HG03442 (cell line): ENCODE results near the gene PLOD1.

Experiments
- ATAC-seq: cut with Tn5 transposase; IDR thresholded peaks from one replicate; pipeline ENCODE4 v1.9.1; 2021; ENCODE audit warnings: mild to moderate bottlenecking, moderate library complexity; ENCODE audit not compliant: unreplicated experiment

The PLOD1 gene

DNA sequence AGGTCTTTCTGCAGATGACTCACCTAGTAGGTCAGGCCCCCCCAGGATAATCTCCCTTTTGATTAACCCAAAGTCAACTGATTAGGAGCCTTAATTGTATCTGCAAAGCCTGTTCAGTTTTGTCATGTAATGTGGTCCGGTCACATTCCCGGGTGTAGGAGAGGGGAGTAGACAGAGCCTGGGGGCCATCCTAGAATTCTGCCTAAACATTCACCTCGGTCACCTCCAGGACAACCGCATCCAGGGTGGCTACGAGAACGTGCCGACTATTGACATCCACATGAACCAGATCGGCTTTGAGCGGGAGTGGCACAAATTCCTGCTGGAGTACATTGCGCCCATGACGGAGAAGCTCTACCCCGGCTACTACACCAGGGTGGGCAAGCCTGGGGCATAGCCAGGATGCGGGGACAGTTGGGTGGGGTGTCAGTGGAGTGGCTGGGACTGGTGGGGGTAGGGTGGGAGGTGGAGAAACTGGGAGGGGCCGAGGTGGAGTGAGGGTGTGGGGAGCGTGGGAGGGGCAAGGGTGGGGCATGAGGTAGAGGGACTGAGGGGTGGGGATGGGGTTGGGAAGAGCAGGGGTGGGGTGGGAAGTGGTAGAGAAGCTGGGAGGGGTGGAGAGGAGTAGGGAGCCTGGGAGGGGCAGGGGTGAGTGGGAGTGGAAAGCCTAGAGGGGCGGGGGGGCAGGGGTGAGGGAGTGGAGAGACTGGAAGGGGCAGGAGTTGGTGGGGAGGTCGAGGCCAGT lies 36.1 kb downstream of the PLOD1 start:
- no peak for ATAC-seq

DNA sequence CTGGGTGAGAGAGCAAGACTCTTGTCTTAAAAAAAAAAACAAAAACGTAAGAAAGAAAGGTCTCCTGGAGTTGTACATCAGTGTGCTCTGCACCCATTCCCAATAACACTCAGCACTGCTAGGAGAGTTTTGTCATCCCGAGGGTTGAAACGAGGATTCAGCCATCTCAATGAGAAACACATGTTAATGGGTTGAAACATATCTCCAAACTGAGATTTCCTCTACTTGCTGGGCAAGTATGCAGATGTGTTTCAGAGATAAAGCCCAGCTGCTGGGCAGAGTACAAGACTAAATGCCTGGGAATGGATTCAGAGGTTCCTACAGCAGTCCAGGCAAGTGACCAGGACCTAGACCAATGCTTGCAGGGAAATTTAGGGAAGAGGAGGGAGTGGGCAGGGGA lies 43.1 kb downstream of the PLOD1 start:
- ATAC-seq: no peak

DNA sequence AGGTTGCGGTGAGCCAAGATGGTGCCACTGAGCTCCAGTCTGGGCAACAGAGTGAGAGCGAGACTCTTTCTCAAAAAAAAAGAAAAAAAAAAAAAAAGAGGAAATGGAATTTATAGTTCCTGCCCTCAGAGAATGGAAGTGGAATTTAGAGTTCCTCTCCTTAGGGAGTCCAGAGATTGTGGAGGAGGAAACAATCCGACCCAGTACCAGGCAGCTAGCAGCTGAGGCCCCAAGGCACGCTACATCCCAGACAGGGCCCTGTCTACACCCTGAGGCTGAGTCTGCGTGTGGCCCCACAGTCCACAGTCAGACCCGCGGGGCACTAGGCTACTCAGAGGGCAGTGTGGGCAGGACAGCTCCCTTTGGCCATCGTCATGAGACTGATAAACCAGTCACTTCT lies 43.8 kb downstream of the PLOD1 start:
- no peak for ATAC-seq

DNA sequence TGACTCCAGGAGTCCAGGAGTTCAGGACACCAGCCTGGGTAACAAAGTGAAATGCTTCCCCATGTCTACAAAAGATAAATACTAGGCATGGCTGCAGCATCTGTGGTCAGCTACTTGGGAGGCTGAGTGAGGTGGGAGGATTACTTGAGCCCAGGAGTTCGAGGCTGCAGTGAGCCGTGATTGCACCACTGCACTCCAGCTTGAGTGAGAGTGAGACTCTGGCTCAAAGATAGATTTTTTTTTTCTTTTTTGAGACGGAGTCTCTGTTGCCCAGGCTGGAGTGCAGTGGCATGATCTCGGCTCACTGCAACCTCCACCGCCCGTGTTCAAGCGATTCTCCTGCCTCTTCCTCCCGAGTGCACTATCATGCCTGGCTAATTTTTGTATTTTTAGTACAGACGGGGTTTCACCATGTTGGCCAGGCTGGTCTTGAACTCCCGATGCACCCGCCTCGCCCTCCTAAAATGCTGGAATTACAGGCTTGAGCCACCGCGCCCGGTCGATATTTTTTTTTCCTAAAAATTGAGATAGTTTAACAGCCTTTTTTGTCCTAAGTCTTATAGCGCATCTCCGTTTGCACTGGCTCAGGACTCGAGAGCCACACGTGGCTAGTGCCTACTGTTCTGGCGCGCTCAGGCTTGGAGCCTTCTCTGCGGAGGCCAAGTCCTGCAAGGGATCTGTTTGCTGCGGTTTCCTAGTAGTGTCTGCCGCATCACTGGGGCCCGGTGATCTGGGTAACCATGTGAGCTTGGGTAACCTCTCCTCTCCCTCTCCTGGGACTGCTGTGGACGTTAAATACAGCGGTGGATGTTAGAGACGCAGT lies 44.7 kb downstream of the PLOD1 start:
- no peak for ATAC-seq

DNA sequence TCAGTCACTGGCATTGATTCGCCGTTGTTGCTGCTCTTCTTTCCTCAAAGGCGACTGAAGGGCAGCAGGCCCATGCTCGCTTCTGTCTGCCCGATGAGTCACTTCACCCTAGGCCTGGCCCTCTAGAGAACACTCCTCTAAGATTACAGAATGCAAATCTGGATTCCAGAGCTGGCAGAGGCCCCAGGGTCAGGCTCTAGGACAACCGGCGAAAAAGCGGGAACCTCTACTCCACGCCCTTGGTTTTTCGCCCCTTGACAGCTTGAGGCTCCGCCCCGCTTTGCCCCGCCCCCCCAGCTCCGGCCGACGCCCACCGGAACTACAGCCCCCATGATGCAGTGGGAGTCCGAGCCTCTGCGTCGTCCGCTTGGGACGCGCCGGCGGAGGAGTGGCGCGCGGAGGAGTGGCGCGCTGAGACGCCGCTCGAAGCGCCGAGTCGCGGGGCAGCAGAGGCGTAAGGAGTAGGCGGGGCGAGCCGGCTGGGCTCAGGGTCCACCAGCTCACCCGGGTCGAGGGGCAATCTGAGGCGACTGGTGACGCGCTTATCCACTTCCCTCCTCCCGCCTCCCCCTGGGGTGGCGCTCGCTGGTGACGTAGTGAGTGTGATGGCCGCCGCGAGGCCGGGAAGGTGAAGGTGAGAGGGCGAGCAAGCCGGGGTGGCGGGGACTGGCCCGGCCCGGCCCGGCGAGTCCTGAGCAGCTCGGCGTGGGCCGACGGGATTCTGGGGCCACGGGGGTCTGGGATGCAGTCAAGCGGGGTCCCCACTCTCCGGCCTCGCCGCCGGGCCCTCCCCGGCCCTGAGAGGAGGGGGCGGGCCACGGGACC lies 45.5 kb downstream of the PLOD1 start, which contains the start of gene MFN2:
MFN2 (plus strand) TSS at position 594 of the 825 bp plus-strand sequence. CDS start 8,725 bp downstream, outside the sequence.
- peak; percentile 83 for ATAC-seq

DNA sequence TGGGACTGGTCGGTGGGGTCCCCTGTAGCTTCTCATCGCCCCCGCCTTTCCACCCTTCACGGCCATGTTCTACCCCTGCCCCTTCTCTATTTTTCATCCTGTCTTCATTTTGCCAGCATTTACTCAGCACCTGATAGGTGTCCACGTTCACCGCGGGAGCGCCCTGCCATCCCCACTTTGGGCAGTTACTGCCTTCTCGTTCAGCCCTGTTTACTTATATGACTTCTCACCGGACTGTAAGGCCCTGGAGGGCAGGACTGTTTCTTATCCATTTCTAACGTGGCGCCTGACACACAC lies 46.1 kb downstream of the PLOD1 start:
- ATAC-seq: no peak

DNA sequence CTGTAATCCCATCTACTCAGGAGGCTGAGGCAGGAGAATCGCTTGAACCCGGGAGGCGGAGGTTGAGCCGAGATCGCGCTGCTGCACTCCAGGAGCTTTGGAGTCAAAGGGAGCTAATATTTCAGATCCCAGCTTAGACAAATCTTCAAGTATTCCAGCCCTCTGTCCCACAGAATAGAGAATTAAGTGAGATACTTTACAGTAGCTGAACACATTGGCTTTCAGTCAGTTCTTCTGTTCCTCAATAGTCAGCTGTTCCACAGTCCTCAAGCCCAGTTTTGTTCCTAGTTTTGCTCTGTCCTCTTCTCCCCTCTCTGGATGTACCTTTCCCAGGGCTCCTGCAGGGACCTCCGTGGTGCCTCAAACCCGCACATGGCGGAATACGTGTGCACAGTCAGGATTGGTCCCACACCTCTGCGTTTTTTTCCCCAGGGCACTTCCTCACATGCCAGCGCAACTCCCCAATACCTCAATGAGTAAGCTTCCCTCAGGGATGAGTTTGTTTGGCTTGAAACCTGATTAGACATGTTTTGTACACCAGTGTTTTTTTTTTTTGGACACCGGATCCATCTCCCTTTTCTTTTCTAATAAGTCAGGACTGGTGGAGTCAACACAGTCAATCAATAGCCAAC lies 47.0 kb downstream of the PLOD1 start:
- no peak for ATAC-seq

DNA sequence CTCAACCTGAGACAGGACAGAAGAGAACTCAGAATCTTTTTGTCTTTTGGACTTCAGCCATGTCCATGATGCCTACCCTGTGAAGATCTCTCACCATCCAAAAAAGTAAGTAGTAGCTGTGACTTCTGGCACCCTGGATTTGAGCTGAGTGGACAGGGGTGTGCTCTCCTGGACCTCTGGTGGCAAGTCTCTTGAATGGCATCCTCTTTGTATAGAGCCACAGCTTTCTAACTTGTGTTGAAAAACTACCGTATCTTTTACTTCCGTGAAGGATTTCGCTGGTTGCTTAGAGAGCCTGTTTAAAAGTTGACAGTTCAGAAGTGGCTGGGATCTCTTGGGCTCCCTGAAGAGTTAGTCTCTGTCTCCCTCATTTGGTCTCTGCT lies 47.5 kb downstream of the PLOD1 start:
- ATAC-seq: no peak

DNA sequence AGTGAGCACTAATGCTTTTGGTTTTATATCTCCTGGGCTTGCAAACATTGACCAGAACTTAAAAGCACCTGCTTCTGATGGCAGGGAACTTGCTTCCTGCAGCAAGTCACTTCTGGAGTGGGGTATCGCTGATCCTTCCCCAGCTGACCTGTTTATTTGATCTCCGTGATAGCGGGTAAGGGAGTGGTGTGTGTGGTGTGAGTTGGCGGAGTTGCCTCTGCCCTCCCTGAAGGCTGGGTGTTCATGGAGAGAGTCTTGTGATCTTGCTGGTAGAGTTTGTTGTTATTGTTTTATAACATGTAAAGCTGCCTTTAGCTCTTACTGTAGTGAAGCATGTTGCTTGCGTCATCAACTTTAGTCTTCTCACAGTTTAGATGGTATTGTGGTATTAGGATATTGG lies 49.6 kb downstream of the PLOD1 start:
- ATAC-seq: no peak

DNA sequence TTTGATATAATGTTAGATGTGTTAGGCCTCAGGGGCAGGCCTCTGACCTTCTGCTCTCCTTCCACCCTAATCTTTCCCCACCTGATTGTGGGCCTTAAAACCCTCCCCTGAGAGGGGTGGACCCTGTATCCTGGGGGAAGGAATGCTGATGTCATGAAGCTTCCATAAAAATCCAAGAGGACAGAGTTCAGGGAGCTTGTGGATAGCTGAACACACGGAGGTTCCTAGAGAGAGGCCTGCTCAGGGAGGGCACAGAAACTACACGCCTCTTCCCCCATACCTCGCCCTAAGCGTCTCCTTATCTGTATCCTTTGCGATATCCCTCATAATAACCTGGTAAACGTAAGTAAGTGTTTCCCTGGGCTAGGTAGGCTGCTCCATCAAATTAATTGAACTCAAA lies 50.1 kb downstream of the PLOD1 start:
- ATAC-seq: no peak

DNA sequence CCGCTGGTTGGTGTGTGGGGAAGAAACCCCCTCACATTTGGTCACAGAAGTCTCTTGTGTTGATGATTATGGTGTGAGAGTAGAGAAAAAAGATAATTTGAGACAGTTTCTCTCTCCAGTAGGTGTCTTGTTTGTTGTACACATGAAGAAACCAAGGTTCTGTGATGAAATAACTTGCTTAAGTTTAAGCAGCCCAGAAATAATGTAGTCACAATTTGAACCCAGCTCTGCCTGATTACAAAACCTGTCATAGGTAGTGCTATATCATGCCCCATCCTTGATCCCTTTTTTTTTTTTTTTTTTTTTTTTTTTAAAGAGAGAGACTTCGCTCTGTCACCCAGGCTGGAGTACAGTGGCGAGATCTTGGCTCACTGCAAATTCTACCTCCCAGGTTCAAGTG lies 50.7 kb downstream of the PLOD1 start:
- no peak for ATAC-seq

DNA sequence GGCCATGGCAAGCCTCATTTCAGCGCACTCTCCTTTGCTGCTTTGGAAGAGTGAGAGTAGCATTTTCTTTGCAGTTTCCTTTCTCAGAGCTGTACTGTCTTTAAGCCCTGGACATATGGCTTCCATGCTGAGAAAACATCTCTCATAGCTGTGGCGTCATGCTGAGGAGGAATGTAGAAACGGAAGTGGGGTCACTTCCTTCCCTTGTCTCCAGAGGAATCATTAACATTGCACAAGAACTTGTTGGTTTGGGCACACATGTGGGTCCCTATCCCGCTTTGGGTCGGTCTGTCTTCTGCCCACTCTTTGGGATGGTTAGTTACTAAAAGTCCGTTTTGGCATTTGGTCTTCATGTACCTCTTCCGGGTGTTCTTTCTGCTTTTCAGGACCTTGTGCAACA lies 51.3 kb downstream of the PLOD1 start:
- ATAC-seq: no peak

DNA sequence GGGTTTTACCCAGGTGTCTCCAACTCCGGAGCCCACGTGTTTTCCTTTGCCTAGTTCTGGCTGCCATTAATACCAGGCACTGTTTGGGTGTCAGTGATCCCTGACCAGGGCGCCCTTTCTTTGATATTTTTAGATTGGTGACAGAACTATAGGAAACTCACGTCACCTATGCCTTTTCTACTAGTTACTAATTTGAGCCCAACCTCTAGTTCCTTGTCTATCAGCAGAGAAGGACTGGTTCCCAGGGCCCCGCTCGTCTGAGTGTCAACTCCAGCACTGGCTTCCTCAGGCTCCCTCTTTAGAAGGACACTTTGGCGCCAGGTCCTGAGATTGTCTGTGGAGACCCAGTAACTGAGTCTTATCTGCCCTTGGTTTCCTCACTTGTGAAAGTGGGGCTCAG lies 55.2 kb downstream of the PLOD1 start:
- ATAC-seq: no peak

DNA sequence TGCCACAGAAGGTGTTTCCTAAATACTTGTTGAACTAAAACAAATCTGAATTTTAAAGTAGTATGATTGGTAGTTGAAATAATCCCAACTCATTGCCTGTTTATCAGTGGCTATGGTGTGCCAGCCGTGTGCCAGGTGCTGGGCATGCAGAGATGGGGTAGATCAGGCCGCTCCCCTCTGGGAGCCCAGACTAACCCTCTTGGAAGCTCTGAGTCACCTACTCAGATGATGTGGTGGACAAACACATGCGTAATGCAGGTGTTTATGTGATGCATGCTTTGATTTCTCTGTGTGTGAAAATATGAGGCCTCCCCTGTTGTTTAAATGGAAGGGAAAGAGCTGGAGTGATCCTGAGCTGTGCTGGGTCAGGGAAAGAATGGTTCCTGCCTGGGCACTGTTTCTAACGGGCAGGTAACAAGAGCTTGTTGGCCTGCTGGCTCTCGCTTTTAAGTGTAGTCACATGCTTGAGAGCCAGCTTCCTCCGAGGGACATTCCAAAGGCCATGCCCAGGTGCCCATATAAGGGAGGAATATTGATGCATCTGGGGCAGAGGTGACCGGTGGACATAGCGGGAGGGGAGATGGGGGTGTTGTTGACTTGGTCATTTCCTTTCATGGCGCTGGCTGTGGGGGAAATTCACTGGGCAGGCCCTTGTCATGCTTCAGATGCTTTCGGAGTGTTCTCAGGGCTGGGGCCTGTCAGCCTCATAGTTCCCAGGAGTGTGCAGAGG lies 56.0 kb downstream of the PLOD1 start:
- no peak for ATAC-seq

DNA sequence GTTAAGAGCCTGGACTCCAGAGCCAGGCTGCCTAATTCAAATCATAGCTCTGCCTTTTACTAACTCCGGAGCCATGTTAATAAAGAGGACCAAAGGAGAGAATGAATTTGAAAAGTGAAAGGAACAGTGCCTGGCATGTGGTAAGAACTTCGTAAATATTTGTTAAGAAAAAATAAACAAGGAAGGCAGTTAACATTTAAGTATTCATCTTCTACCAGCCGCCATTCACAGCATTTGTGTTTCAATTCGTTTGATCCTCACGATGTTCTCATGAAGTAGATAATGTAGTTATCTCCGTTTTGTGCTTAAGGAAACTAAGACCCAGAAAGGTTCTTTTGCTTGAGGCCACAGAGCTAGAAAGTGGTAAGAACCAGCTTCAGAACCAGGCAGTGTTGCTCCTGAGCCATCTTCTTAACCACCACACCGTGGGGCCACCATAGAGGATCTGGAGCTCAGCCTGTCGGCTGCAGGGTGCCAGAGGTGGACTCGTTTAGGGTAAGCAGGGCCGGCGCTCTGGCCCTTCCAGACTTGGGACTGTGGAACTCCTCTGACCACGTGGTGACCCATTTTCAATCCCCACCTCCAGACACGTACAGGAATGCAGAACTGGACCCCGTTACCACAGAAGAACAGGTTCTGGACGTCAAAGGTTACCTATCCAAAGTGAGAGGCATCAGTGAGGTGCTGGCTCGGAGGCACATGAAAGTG lies 57.6 kb downstream of the PLOD1 start:
- ATAC-seq: no peak

DNA sequence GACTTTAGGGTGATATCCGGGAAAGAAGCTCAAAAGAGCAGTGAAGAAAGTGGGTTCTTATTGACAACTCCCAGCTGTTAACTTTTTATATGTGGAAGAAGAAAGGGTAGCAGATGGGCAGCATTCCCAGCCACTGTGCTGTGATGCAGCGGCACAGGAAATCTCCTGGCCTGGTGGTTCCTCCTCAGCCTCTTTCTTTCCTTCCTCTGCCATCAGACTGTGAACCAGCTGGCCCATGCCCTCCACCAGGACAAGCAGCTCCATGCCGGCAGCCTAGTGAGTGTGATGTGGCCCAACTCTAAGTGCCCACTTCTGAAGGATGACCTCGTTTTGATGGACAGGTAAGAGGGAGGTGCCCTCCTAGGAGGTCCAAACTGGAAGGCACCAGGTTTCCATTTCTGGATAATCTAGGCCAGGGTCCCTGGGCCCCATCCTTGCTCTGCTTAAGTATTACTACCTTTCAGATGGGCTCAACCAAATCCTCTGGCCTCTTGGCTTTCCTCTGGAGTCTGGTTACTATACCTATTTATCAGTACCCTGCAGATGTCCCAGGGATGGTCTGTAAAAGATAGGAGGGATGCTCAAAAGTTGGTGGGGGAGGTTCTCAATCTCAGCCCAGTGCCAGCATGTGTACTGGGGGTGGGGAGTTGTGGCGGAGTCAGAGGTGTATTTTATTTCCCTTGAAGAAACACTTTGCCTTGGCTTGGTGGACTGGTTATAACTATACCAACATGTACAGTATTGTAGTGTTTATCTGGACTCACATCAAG lies 62.7 kb downstream of the PLOD1 start:
- no peak for ATAC-seq

DNA sequence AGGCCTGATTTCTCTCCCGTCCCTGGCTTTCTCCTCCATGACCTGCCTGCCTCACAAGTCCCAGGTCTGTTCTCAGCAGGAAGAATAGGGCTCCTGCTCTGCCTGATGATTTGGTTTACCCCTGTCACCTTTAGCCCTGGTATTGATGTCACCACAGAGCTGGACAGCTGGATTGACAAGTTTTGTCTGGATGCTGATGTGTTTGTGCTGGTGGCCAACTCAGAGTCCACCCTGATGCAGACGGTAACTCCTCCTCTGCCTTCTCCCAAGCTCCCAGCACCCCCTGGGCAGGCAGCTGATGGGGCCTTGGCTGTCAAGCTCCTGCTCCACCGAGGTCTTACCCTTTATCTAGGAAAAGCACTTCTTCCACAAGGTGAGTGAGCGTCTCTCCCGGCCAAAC lies 64.1 kb downstream of the PLOD1 start:
- ATAC-seq: no peak

DNA sequence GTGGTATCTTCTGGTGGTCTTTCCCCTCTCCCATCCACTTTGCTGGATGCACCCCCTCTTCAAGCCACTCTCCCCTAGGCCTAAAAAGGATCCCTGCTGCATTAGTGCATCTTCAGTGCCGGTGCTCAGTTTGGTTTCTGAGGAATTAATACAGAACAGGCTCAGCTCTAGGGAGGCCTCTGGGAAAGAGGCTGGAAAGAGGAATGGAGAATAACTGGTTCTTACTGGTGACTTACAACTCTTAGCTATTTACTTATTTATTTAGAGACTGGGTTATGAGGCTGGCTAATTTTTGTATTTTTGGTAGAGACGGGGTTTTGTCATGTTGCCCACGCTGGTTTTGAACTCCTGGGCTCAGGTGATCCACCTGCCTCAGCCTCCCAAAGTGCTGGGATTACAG lies 64.7 kb downstream of the PLOD1 start:
- ATAC-seq: no peak

DNA sequence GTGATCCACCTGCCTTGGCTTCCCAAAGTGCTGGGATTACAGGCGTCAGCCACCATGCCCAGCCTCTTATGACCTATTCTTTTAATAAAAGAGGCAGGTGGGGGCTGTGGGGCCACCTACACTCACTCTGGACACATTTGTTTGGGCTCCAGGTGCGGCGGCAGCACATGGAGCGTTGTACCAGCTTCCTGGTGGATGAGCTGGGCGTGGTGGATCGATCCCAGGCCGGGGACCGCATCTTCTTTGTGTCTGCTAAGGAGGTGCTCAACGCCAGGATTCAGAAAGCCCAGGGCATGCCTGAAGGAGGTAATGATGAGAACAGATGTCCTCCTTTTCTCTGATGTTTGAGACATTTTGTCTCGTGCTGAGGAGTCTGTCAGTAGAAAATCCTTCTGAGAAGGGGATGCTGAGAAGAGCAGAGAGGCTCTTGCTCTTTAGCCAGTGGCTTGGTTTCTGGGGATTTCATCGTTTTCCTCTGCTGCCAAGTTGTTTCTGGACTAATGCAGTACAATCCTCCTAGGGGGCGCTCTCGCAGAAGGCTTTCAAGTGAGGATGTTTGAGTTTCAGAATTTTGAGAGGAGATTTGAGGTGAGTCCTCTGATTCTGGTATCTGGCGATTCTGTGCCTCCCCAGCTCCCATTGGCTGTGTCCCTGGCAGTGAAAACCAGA lies 66.9 kb downstream of the PLOD1 start:
- ATAC-seq: no peak
